Stimulated activated CD4-positive, alpha-beta T cell treated with anti-CD3 and anti-CD28 coated beads, Interleukin-15, amount 100 ng/mL, for 24 hours (primary cell): ENCODE measurements around the gene ERICH6.

Experiments
- DNase-seq: peaks from one replicate; pipeline ENCODE4 v3.0.0-alpha.2; 2020

ERICH6 gene

DNA sequence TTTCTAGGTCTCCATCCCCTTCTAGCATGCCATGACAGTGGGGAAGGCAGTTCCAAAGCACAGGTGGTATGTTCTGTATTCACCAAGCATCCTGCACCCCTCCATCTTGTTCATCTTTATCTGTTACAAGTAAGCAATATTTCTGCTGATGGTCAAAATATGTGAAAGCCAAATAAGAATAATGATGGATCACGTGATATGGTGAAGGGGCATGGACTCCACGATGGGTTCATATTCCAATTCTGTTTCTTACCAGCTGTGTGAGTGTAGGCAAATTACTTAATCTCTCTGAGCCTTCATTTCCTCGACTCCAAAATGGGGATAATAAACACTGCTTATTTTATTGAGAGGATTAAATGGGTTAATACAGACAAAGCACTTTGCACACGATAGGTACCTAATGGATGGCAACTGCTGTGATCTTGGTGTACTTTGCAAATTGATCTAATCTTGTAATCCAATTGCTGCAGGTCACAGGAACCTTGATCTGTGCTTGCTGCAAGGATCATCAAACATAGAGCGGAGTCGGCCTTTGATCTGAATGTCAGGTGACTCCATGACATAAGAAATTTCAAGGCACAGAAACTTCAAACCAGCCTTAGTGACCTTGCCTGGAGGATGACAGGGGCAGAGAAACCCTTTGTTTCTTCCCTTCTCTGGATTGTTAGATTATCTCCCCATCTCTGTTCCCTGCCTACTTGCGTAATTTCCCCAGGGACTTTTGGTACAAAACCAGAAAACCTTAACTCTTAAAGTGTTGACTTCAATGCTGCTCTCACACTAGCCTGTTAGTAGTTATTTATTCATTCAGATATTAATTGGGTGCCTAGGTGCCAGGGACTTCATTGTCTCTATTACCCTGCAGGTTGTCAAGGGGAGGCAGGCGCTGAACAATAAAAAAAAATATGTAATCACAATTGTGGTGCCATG, 33.4 kb upstream of the ERICH6 start:
- DNase-seq = no peak

DNA sequence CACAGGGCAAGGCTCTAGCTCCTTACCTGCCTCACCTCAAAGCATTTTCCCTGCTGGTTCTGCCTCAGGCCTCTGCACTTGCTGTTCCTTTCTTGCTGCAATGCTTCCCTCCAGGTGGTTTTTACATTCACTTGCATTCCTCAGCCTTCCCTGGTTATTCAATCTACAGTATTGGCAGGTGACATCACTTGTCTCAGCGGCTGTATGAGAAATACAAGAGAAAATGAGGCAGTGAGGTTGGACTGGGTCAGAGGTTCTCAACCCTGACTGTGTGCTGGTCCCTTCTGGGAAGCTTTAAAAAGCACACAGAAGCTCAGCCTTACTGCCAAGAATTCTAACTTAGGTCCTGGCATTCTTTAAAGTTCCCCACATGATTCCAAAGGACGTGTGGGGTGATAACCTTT, 32.6 kb upstream of the ERICH6 start:
- DNase-seq = no peak

DNA sequence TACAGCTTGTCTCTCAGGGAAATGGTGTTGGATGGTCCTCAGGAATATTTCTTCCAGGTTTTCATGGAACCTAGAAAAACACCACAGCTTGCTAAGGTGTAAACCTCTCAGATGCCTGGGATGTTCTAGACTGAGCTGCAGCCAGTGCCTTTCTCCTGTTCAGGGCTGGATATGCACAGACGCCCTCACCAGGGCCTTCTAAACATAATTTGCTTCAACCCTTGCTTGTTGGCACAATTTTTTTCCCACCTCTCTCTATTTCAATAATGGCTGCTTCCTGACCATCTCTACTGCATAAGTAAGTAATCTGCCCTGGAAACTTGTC, 31.0 kb upstream of the ERICH6 start:
- DNase-seq = no peak

DNA sequence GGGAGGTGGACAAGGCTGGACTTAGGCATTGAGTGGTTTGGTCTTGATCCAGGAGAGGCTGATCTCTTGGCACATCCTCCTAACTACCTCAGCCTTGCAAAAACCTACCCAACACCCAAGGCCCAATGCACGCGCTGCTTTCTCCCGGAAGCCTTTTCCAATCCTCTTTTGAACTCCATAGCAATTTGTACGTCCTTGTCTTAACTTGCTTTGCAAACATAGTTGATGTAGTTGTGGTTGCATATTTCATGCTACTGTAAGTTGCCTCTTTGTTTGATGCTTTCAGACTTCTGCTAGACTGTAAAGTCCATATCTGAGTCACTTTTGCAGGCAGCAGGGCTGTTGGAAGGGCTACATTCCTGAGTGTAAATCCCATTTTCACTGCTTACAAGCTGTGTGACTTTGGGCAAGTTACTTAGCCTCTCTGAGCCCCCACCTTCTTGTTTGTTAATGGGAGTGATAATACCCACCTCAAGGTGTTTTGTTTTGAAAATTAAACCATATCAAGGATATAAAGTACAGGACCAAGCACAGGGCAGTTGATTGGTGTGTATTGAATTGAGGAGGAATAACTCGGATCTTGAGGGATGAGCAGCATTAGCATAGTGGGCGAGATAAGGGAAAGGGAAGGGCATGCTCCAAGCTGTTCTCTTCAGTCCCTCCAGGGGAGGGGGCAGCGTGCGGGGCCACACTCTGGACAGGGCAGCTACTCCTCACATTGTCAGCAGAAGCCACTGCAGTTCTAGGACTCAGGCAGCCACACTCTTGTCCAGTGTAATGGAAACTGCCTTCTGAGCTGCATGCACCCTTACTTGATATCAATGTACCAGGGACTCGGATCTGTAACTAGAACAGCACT, 30.4 kb upstream of the ERICH6 start:
- DNase-seq = no peak

DNA sequence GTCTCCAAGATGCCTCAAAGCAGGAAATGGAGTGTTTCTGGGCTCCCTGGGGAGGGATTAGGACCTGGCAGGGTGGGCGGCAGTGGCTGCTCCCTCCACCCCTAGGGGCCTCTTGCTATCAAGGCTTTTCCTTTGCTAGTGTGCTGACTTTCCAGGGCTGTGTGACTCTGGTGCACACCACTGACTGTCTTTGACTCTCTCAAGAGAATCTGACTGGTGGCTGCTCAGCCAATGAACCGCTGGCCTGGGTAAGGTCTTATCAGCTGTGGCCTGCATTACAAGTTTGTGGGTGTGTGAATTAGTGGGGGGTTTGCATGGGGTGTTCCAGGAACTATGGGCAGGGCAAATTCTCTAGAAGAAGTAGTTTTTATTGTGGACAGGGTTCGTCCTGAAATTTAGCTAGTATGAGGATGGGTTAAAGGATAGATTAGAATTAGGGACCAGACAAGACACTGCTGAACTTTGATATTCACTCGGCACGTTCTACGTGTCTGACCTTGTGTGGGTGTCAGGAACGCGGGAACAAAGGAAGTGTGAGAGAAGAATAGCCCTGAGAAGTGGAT, 29.7 kb upstream of the ERICH6 start:
- no peak for DNase-seq

DNA sequence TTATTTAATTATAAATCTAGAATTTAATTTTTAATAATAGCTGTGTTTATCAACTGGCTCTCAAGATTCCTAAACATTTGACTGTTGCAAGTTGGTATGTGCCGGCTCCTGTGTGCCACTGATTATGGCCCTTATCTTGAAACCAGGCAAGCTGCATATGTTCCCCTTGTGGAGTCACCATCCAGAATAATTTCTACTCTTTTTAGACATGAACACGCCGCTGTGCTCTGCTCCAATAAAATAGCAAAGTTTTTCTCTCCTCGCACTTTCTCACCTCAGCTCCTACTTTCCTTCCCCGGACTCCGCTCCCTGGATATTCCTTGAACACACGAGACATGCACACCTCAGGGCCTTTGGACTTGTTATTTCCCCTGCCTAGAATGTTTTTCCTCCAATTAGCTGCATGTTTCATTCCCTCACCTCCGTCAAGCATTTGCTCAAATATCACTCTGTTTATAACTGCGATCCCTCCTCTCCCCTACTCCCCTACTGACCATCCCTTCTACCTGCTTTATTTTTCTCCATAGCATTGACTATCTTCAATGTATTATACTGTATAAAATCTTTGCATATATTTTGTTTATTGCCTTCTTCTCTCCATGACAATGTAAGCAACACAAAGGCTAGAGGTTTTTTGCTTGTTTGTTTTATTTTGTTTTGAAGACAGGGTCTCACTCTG, 26.1 kb upstream of the ERICH6 start:
- no peak for DNase-seq

DNA sequence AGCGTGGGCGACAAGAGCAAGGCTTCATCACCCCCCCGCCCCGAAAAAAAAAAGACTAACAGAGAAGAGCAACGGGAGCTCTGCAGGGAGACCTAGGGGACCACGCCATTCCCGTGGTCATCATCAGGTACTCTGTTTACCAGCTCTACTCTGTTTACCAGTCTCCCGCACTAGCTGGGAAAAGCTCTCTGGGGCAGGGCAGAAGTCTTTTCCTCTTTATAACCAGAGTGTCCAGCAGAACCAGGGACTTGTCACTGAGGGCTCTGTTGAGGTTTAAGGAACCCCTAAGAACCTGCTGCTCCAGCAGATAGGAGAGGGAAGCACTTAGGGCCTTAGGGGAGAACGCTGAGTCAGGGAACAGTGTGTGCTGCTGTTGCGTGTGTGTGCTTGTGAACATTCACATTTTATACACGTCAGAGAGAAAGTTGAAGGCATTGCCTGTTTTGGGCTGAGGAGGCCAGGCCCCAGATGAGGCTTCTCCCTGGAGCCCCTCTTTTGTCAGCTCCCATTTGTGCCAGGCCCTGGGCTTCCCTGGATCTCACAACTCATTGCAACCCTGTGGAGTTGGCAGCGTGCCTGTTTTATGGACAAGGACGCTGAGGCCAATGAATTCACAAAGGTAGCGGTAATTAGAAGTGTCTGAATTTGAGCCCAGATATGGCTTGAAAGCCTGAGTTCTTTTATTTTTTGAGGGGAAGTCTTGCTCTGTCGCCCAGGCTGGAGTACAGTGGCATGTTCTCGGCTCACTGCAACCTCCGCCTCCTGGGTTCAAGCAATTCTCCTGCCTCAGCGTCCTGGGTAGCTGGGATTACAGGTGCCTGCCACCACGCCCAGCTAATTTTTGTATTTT, 24.2 kb upstream of the ERICH6 start:
- DNase-seq = no peak

DNA sequence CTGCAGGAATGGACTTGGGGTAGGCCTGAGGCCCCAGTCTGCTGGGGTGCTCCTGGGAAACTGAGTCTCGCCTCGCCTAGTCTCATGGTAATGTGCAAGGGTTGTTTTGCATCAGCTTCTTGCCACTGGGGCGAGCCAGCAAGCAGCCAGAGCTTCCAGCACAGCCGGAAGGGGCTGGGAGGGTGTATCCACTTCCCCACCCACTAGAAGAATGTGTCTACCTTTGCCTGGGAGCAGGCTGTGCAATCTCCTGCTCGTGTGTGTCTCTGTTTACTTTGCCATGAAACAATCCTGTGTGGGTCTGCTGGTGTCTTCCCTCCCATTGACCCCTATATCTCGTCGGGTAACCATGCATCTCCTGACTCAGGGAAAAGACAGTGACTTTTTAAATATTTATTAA, 21.8 kb upstream of the ERICH6 start:
- no peak for DNase-seq

DNA sequence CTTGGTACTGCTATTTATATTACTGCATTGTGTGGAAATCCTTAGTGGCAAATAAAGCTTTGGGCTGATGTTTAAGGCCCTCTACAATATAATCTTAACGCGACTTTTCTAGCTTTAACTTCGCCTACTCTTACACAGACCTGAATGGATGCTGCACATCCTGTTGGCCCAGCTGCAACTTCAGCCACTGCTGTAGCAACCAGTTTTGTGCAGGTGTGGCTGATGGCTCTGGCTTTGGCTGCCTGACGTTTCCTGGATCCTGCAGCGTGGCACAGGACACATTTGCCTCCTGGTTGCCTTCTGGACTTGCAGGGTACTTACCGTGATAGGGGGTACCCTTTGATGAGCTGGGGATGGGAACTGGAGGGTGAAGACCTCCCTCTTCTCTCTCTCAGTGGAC, 20.2 kb upstream of the ERICH6 start:
- DNase-seq = no peak

DNA sequence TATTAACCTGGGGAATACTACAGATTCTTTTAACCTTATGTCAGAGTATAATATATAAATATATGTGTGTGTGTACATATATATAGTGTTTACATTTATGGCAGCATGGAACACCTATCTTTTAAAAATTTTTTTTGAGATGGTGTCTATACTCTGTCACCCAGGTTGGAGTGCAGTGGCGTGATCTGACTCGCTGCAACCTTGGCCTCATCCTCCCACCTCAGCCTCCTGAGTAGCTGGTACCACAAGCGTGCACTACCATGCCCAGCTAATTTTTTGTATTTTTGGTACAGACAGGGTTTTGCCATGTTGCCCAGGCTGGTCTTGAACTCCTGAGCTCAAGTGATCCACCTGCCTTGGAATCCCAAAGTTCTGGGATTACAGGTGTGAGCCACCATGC, 18.5 kb upstream of the ERICH6 start:
- peak; percentile 31 for DNase-seq

DNA sequence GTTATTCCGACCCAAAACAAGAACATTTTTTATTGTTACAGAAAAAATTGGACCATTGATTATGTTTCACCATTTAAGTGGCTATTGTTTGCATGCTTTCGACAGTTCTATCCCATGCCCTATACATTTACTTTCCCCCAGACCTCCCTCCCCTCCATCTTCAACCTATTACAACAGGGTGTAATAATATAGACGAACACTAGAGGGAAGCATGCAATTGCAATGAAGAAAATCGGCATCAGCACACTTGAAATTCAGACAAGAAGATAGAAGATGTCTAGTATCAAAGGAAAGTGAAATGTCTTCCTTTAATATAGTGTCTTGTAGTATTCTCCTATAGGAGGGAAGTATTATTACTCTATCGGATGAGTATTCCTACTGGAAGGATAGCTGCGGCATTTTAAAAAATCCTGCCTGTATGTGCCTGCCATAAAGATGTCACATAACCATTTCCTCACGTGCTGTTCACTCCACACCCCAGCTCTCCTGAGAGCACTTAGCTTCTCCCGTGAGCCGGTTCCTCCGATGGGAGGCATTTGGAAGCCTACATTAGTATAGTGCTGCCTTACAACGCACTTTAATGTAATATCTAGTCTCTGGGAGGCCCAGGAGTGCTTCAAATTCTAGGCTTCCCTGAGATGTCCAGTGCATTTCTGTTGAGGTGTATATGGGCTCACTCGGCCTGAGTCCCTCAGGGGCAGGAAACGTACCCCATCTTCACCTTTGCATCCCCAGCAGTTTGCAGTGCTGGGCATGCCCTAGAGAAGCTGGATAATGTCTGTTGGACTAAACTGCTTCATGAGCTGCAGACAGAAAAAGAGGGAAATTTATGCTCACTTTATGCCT, 17.8 kb upstream of the ERICH6 start:
- DNase-seq = no peak

DNA sequence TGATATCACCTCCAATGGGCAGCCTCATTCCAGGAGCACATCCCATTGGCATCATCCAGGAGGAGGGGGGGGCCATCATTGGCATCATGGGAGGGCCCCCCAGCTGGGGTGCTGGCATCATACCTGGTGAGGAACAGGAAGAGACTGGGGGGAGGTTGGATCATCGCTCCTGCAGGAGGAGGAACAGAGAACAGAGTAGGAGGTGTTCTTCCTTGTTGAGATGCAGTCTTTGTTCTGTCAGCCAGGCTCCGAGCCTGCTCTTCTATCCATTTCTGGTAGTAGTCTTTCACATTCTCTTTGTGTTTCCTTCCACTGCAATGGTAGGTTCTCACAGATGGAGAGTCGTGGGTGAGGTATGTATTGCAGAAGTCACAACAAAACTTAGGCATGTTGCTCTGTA, 16.7 kb upstream of the ERICH6 start:
- DNase-seq = no peak

DNA sequence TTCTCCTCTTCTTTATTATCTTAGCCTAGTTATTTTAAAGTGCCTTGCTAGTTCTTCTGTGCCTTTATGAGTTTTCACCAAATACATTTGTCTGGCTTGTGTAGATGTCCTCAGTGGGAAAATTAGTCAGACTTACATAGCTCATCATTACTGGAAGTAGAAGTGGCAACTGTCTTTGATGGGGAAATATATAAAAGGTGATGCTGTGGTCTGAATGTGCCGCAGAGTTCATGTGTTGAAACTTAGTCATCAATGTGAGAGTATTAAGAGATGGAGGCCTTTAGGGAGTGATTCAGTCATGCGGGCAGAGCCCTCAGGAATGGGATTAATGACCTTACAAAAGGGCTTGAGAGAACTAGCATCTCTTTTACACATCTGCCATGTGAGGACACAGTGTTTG, 6.4 kb upstream of the ERICH6 start:
- DNase-seq = no peak

DNA sequence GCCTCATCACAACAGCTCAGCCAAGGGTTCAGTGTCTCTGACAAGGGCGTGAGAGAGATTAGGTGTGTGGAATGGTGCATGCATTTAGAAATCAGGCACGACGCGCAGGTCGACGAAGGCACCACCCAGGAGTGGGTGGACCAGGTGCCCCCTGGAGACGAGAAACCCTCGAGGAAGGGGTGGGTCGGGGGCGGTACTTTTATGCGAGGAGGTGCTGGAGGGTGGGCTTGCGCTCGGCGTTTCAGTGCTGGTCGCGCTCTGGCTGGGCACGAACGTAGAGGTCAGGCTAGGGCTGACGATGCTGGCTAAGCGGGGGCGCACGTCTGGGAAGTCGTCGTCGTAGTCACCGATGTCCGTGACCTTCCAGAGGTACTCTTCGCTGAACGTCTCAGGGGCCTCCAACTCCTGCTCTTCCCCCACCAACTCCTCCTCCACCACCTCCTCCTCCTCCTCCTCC, 393 bp downstream of the ERICH6 start:
- no peak for DNase-seq

DNA sequence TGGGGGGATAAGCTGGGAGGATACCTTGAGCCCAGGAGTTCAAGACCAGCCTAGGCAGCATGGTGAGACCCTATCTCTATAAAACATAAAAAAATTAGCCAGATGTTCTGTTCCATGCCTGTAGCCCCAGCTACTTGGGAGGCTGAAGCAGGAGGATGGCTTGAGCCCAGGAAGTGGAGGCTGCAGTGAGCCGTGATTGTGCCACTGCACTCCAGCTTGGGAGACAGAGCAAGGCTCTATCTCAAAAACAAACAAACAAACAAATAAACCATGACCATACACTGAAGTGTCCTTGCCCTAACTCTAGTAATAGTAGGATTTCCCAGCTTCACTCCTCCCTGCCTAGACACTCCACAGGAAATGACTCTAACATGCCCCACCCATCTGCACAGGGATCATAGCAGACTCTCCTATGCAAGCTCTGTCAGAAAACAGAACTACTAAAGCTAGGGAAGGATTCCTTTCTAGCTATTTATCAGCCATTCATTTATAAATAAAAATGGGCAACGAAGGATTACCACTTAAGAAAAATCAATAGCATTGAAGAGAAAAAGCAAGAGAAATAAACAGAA, 4.6 kb downstream of the ERICH6 start:
- no peak for DNase-seq

DNA sequence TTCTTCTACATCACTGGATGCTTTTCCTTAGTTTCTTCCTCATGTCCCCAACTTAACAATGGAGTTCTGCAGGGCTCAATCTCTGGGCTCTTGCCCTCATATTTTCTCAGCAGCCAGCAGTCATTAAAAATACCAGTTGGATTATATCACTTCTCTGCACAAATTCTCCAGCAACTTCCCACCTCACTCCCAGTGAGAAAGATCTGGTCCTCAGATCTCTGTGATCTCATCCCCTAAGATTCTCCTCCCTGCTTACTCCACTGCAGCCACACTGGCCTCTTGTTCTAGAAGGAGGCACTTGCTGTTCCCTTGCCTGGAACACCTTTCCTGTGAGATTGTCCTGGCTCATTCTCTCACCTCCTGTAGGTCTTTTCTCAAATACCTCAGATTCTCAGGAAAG, 6.1 kb downstream of the ERICH6 start:
- DNase-seq = no peak

DNA sequence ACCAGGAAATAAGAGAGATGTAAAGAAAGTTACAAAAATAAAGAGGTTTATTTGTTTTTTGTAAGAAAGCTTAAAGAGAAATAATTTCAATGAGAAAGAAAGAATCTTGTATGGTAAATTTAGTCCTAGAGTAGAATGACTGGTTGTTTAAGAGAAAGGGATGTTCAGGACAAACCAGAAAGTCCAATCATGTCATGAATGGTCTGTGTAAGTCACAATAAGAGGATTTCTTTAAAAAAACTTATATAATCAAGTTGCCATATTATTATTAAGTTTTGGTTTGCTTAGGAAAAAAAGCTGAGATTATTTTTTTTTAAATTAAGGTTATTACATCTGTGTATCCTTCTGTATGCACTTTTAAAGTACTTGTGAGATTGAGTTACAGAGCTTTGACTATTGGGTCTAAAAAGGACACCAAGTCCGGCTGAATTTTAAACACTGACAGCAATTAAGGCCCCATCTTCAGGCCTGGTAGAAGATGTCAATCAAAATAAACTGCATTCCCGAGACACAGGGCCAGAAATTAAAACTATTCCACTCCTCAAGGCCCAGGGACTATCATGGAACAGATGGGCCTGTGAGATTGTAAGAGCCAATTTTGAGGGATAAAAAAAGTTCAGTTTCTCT, 12.2 kb downstream of the ERICH6 start:
- no peak for DNase-seq

DNA sequence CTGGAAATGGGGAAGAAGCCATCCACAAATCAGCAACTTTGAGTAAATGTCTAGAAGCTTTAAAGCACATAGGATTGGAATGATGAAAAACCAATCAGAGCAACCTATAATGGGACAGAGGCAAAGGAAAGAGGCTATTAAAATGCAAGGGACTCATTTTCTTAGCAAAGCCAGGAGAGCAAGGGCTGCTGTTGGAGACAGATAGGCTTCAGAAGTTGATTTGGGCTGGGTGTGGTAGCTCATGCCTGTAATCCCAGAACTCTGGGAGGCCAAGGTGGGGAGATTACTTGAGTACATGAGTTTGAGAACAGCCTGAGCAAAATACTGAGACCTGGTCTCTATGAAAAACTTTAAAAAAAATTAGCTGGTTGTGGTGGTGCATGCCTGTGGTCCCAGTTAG, 16.1 kb downstream of the ERICH6 start:
- no peak for DNase-seq

DNA sequence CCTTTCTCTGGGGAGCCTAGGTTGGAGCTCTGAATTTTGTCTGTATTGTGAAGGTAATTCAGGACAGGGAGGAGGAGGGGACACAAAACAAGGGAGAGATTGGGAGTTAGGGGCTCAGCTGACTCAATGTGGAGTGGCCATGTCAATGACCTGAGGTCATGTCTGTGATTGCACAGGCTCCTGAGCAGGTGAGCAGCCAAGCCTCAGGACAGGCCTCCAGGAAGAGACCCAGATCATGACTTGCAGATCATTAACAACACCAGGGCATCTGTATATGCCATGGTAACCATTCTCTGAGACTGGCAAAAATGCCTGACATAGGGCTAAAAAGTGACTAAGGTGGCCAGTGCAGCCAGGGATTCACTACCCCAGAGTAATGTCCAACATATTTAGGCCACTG, 20.9 kb downstream of the ERICH6 start:
- no peak for DNase-seq

DNA sequence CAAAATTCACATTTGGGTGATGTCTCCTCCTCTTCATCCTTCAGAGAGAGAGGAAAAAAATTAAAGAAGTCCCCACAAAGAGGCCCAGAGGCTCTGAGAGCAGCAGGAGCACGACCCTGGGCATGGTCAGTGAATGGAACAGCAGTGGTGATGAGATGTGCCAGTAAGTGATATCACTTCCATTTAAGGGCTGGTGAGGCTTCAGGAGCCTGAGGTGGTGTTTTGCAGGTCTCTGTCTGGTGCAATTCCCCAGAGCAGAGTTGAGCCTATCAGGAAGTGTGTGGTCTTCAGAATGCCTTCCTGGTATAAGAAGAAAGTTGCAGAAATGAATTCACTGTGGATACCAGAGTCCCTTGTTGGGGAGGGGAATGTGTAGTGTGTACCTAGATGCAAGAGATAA, 21.4 kb downstream of the ERICH6 start:
- no peak for DNase-seq
